HG03060 (cell line): ENCODE data around the gene CELA1.
"Not testable (repeated sequence)": the region's sequence is repeated elsewhere in the genome, so short reads cannot be mapped to it uniquely, and the experiment has no call there.

Source experiments
- ATAC-seq: cut with Tn5 transposase; IDR thresholded peaks from one replicate; pipeline ENCODE4 v1.9.1; 2021; ENCODE audit warnings: low read depth, moderate number of reproducible peaks; ENCODE audit not compliant: unreplicated experiment

Gene CELA1

GRCh38 chr12:51320695-51321320, 25.7 kb downstream of the CELA1 start:
- ATAC-seq: no peak

- ATAC-seq: no peak
Observed at GRCh38 chr12:51320311-51320694, 26.2 kb downstream of the CELA1 start.

GRCh38 chr12:51318846-51319599, 27.5 kb downstream of the CELA1 start:
- no peak for ATAC-seq

GRCh38 chr12:51318057-51318806, 28.2 kb downstream of the CELA1 start:
- not testable (repeated sequence) for ATAC-seq

GRCh38 chr12:51311389-51311788, 35.1 kb downstream of the CELA1 start:
- no peak for ATAC-seq

GRCh38 chr12:51307655-51308593, 38.6 kb downstream of the CELA1 start:
- ATAC-seq: no peak

- no peak for ATAC-seq
Observed at GRCh38 chr12:51306507-51306906, 40.0 kb downstream of the CELA1 start.

- ATAC-seq: not testable (repeated sequence)
Observed at GRCh38 chr12:51300768-51301167, 45.7 kb downstream of the CELA1 start.

- no peak for ATAC-seq
Observed at GRCh38 chr12:51295651-51296050, 50.8 kb downstream of the CELA1 start.

- ATAC-seq: not testable (repeated sequence)
Observed at GRCh38 chr12:51294097-51294496, 52.4 kb downstream of the CELA1 start.

GRCh38 chr12:51293696-51294095, 52.8 kb downstream of the CELA1 start:
- no peak for ATAC-seq

- ATAC-seq: not testable (repeated sequence)
Observed at GRCh38 chr12:51291603-51292513, 54.6 kb downstream of the CELA1 start.

- ATAC-seq: no peak
Observed at GRCh38 chr12:51285843-51286242, 60.6 kb downstream of the CELA1 start.

- ATAC-seq: no peak
Observed at GRCh38 chr12:51281202-51281924, 65.1 kb downstream of the CELA1 start.
